ENCODE measurements around the gene METTL22.
"Not testable (repeated sequence)": the region's sequence is repeated elsewhere in the genome, so short reads cannot be mapped to it uniquely, and the experiment has no call there.

METTL22 gene

GRCh38 chr16:8631373-8631772 lies 9.9 kb downstream of the METTL22 start:
- in situ Hi-C loops (cut with MboI; ENCODE audit: low sequenced_read_pairs) = no loop called here

GRCh38 chr16:8631818-8632465 lies 10.4 kb downstream of the METTL22 start:
- in situ Hi-C loops (cut with MboI; ENCODE audit: low sequenced_read_pairs) = no loop called here

GRCh38 chr16:8632675-8633182 lies 11.2 kb downstream of the METTL22 start:
- in situ Hi-C loops (cut with MboI; ENCODE audit: low sequenced_read_pairs) = no loop called here

- in situ Hi-C loops (cut with MboI; ENCODE audit: low sequenced_read_pairs) = no loop called here
Measured at GRCh38 chr16:8634991-8635736, 13.7 kb downstream of the METTL22 start.

- in situ Hi-C loops (cut with MboI; ENCODE audit: low sequenced_read_pairs) = no loop called here
Measured at GRCh38 chr16:8639694-8640093, 18.2 kb downstream of the METTL22 start.

- in situ Hi-C loops (cut with MboI; ENCODE audit: low sequenced_read_pairs) = no loop called here
Measured at GRCh38 chr16:8641671-8642070, 20.2 kb downstream of the METTL22 start.

- in situ Hi-C loops (cut with MboI; ENCODE audit: low sequenced_read_pairs) = no loop called here
Measured at GRCh38 chr16:8642146-8642545, 20.6 kb downstream of the METTL22 start.

- in situ Hi-C loops (cut with MboI; ENCODE audit: low sequenced_read_pairs) = no loop called here
Measured at GRCh38 chr16:8644211-8645140, 23.0 kb downstream of the METTL22 start.

- in situ Hi-C loops (cut with MboI; ENCODE audit: low sequenced_read_pairs) = no loop called here
Measured at GRCh38 chr16:8645141-8645521, 23.6 kb downstream of the METTL22 start.

GRCh38 chr16:8645831-8646230 lies 24.3 kb downstream of the METTL22 start:
- in situ Hi-C loops (cut with MboI; ENCODE audit: low sequenced_read_pairs) = no loop called here

- in situ Hi-C loops (cut with MboI; ENCODE audit: low sequenced_read_pairs) = no loop called here
Measured at GRCh38 chr16:8646326-8647053, 25.0 kb downstream of the METTL22 start.

- in situ Hi-C loops (cut with MboI; ENCODE audit: low sequenced_read_pairs) = no loop called here
Measured at GRCh38 chr16:8647721-8648318, 26.3 kb downstream of the METTL22 start.

GRCh38 chr16:8648877-8649276 lies 27.4 kb downstream of the METTL22 start:
- in situ Hi-C loops (cut with MboI; ENCODE audit: low sequenced_read_pairs) = no loop called here

GRCh38 chr16:8649829-8650554 lies 28.5 kb downstream of the METTL22 start:
- in situ Hi-C loops (cut with MboI; ENCODE audit: low sequenced_read_pairs) = no loop called here

GRCh38 chr16:8651958-8652357 lies 30.5 kb downstream of the METTL22 start:
- in situ Hi-C loops (cut with MboI; ENCODE audit: low sequenced_read_pairs) = not testable (repeated sequence)

- in situ Hi-C loops (cut with MboI; ENCODE audit: low sequenced_read_pairs) = no loop called here
Measured at GRCh38 chr16:8655184-8655717, 33.8 kb downstream of the METTL22 start.

- in situ Hi-C loops (cut with MboI; ENCODE audit: low sequenced_read_pairs) = no loop called here
Measured at GRCh38 chr16:8656376-8656775, 34.9 kb downstream of the METTL22 start.

GRCh38 chr16:8660841-8661301 lies 39.4 kb downstream of the METTL22 start:
- in situ Hi-C loops (cut with MboI; ENCODE audit: low sequenced_read_pairs) = no loop called here

- in situ Hi-C loops (cut with MboI; ENCODE audit: low sequenced_read_pairs) = no loop called here
Measured at GRCh38 chr16:8661703-8662102, 40.2 kb downstream of the METTL22 start.
